Neural crest cell (in vitro differentiated cells): ENCODE data around the gene UFD1. TPM values are rescaled to one million over a fixed set of nuclear protein-coding genes. Genes with fewer than 3 reads are reported as not detected.

ENCODE experiments used
- DNase-seq: peaks from one replicate; pipeline ENCODE4 v3.0.0; 2021; ENCODE audit warnings: low read depth, mixed read lengths, low spot score
- H3K27ac Mint-ChIP-seq: one replicate; pipeline ENCODE4 v1.8.0; 2021; ENCODE audit warnings: mild to moderate bottlenecking, mixed read lengths; ENCODE audit not compliant: unreplicated experiment
- H3K27me3 Mint-ChIP-seq: 2 replicates; pipeline ENCODE4 v1.8.0; 2021; ENCODE audit warnings: low read depth, mild to moderate bottlenecking, mixed read lengths
- H3K36me3 Mint-ChIP-seq: 2 replicates; pipeline ENCODE4 v1.8.0; 2021; ENCODE audit warnings: low read depth, mild to moderate bottlenecking, mixed read lengths
- H3K4me1 Mint-ChIP-seq: 2 replicates; pipeline ENCODE4 v1.8.0; 2021; ENCODE audit warnings: mixed read lengths
- H3K4me3 Mint-ChIP-seq: one replicate; pipeline ENCODE4 v1.8.0; 2021; ENCODE audit warnings: mild to moderate bottlenecking, mixed read lengths
- H3K9me3 Mint-ChIP-seq: 2 replicates; pipeline ENCODE4 v1.8.0; 2021; ENCODE audit warnings: mixed read lengths
- CTCF ChIP-seq: fragments of 200-600 bp; sonication (generic); conservative IDR thresholded peaks from 2 replicates; pipeline ENCODE4 v1.5.0; 2021; ENCODE audit warnings: antibody characterized with exemption, mild to moderate bottlenecking
- total RNA-seq: library from RNA; stranded (reverse); gene quantifications from 2 replicates; pipeline ENCODE4 v1.2.1, GENCODE V29; 2021

Gene UFD1
- total RNA-seq, 1 donor from 2014 or later = 69.4 TPM

GRCh38 chr22:19466126-19466716 is 12.8 kb downstream of the UFD1 start:
- TF ChIP-seq CTCF = no peak
- DNase-seq = no peak
- Mint-ChIP-seq H3K27ac (no peak overlapping the region), H3K36me3 (peaks cover 5% of the 10 kb centered on the region), H3K27me3 (no peaks in the 10 kb centered on the region), H3K4me1 (no peaks in the 10 kb centered on the region), H3K4me3 (no peak overlapping the region), H3K9me3 (no peaks in the 10 kb centered on the region)

DNA sequence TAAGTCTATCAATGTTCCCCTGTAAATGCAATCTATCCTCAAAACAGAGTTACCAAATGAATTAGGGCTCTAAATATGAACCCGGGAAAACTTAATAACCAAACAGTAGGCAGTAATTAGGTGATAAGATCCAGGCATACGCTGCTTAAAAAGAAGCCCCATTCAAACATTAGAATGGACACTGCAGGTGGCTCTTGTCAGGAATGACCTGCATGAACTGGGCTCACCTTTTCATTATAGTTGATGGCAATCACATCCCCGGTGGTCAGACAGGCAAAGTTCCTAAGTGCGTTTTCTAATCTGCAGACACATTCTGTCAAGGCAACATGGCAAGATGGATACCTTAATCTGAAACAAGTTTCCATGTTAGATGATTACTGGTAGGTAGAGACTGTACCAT is 14.0 kb downstream of the UFD1 start:
- Mint-ChIP-seq H3K27ac (no peak overlapping the region), H3K4me1 (no peaks in the 10 kb centered on the region), H3K4me3 (no peak overlapping the region), H3K36me3 (peaks cover 7% of the 10 kb centered on the region), H3K27me3 (no peaks in the 10 kb centered on the region), H3K9me3 (no peaks in the 10 kb centered on the region)
- no peak for TF ChIP-seq CTCF
- DNase-seq = no peak

- no peak for DNase-seq
- no peak overlapping the region for H3K27ac Mint-ChIP-seq
- H3K4me1 Mint-ChIP-seq = no peaks in the 10 kb centered on the region
- no peaks in the 10 kb centered on the region for H3K27me3 Mint-ChIP-seq
- peaks cover 6% of the 10 kb centered on the region for H3K36me3 Mint-ChIP-seq
- H3K4me3 Mint-ChIP-seq = no peak overlapping the region
- no peak for TF ChIP-seq CTCF
- H3K9me3 Mint-ChIP-seq = no peaks in the 10 kb centered on the region
These were observed 14.4 kb downstream of the UFD1 start for GRCh38 chr22:19464546-19464945.

GRCh38 chr22:19463491-19464469 is 15.2 kb downstream of the UFD1 start:
- DNase-seq = no peak
- H3K27me3 Mint-ChIP-seq = no peaks in the 10 kb centered on the region
- no peaks in the 10 kb centered on the region for H3K4me1 Mint-ChIP-seq
- no peak overlapping the region for H3K27ac Mint-ChIP-seq
- no peak for TF ChIP-seq CTCF
- peaks cover 6% of the 10 kb centered on the region for H3K36me3 Mint-ChIP-seq
- no peak overlapping the region for H3K4me3 Mint-ChIP-seq
- no peaks in the 10 kb centered on the region for H3K9me3 Mint-ChIP-seq

DNA sequence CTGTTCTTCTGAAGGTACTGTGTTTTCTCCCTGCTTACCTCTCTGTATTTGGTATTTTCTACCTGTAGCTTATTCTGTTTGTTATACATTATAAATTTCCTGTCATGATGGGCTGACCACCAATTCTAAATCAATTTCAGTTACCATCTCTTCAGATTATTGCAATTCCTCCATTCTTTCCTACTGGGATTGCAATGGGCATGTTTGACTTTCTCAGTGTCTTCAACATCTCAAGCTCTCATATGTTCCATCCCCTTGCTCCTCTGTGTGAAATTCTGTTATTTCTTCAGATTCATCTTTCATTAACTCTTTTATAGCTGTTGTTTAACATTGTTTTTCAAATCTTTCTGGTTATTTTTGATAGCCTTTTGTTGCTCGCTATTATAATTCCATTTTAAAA is 16.0 kb downstream of the UFD1 start:
- H3K4me1 Mint-ChIP-seq = no peaks in the 10 kb centered on the region
- DNase-seq = no peak

More for the DNA sequence above, 16.0 kb downstream of the UFD1 start:
- Mint-ChIP-seq H3K4me3 (no peak overlapping the region), H3K9me3 (no peaks in the 10 kb centered on the region), H3K36me3 (peaks cover 6% of the 10 kb centered on the region), H3K27me3 (no peaks in the 10 kb centered on the region), H3K27ac (no peak overlapping the region)
- TF ChIP-seq CTCF = no peak
